Measurements from ENCODE around the gene LAMTOR2.

- no peak for TF ChIP-seq CTCF (IDR thresholded peaks at IDR 0.05; ENCODE audit: low read depth, low read length, poor library complexity, severe bottlenecking)
- TF ChIP-seq EZH2phosphoT487 (IDR thresholded peaks at IDR 0.05; ENCODE audit: borderline replicate concordance, low read length), result no peak
Measured at GRCh38 chr1:156060937-156061636, 6.5 kb downstream of the LAMTOR2 start, which contains the start of gene RAB25.

Measured in DOHH2 (cell line).